HG02571 (cell line): ENCODE data around the gene PRDM10.
"Not testable (repeated sequence)": the region's sequence is repeated elsewhere in the genome, so short reads cannot be mapped to it uniquely, and the experiment has no call there.

ENCODE experiments used
- ATAC-seq: cut with Tn5 transposase; IDR thresholded peaks from one replicate; pipeline ENCODE4 v1.9.1; 2021; ENCODE audit warnings: mild to moderate bottlenecking, moderate library complexity; ENCODE audit not compliant: unreplicated experiment

The PRDM10 gene

GRCh38 chr11:129975543-129975942 is 27.1 kb downstream of the PRDM10 start:
- ATAC-seq: no peak

DNA sequence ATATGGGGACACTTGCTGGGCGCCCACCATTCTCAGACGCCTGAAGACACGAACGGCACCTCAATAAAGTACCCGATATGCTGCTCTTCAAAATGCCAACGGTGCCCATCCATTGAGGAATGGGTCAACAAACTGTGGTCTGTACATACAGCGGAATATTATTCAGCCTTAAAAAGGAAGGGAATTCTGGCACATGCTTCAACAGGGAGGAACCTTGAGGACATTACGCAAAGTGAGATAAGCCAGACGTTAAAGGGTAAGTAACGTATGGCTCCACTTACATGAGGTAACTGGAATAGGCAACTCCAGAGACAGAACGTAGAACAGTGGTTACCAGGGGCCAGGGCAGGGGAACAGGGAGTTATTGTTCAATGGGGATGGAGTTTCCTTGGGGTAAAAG is 28.0 kb downstream of the PRDM10 start:
- ATAC-seq: no peak

GRCh38 chr11:129974237-129974636 is 28.4 kb downstream of the PRDM10 start:
- ATAC-seq: no peak

DNA sequence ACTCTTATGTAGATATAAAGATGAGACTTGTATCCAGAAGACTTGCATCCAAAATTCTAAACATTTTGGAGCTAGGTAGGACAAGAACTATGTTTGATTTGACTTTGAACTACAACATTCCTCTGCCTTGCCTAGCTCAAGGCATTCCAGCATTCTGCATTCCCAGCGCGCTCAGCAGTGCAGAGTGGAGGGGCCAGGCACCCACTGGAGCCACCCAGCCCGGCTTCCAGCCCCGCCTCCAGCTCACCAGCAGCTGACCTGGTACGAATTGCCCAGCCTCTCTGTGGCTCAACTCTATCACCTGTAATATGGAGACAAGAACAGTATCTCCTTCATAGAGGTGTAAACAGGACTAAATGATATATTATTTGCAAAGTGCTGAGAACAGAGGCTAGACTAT is 28.8 kb downstream of the PRDM10 start:
- no peak for ATAC-seq

GRCh38 chr11:129973068-129973467 is 29.6 kb downstream of the PRDM10 start:
- peak; percentile 62 for ATAC-seq

- no peak for ATAC-seq
These were observed 30.0 kb downstream of the PRDM10 start for GRCh38 chr11:129972611-129973010.

DNA sequence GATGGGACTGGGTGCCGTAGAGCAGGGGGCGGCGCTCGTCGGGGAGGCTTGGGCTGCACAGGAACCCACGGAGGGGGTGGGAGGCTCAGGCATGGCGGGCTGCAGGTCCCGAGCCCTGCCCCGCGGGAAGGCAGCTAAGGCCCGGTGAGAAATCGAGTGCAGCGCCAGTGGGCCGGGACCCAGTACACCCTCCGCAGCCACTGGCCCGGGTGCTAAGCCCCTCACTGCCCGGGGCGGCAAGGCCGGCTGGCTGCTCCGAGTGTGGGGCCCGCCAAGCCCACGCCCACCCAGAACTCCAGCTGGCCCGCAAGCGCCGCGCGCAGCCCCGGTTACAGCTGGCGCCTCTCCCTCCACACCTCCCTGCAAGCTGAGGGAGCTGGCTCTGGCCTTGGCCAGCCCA is 30.8 kb downstream of the PRDM10 start:
- ATAC-seq: not testable (repeated sequence)

DNA sequence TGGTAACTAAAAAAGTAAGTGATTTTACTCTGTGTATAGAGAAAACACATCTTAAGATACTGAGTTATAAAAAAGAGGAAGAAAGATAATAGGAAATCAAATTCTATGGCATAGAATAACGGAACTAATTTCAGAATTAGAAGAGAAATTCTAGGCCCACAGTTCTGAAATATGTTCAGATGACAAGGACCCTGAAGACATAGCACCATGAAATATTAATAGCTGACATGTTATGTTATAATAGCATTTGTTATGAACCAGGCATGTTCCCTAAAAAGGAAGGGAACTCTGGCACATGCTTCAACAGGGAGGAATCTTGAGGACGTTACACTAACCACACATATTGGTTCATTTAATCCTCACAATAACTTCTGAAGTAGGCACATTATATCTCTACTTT is 32.7 kb downstream of the PRDM10 start:
- ATAC-seq: no peak

GRCh38 chr11:129968591-129969419 is 33.8 kb downstream of the PRDM10 start:
- no peak for ATAC-seq

- ATAC-seq: no peak
These were observed 34.6 kb downstream of the PRDM10 start for GRCh38 chr11:129967996-129968395.

- no peak for ATAC-seq
These were observed 37.4 kb downstream of the PRDM10 start for GRCh38 chr11:129965248-129965647.

- ATAC-seq: peak; percentile 78
These were observed 42.1 kb downstream of the PRDM10 start for GRCh38 chr11:129960216-129961214.

- ATAC-seq: no peak
These were observed 42.9 kb downstream of the PRDM10 start for GRCh38 chr11:129959687-129960086.

DNA sequence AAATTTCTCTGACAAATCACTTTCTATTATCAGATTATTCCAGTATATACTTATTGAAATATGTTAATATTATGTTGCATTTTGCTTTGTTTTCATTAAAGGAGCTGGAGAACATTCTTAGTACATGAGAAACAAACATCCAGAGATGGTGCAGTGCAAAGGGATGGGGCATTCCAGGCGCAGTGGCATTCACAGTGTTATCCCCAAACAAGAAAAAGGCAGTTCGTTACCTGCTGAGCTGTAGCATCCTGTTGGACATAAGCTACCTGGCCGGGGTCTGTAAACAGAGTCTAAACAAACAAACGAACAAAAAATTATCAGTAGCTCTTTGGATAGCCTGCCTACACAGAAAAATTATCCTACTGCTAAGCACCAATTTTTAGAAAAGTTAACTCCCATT is 47.4 kb downstream of the PRDM10 start:
- ATAC-seq: no peak

GRCh38 chr11:129954703-129955102 is 47.9 kb downstream of the PRDM10 start:
- ATAC-seq: not testable (repeated sequence)

- ATAC-seq: no peak
These were observed 50.8 kb downstream of the PRDM10 start for GRCh38 chr11:129951866-129952262.

- no peak for ATAC-seq
These were observed 51.3 kb downstream of the PRDM10 start for GRCh38 chr11:129951201-129951865.

- no peak for ATAC-seq
These were observed 52.2 kb downstream of the PRDM10 start for GRCh38 chr11:129950101-129951091.

DNA sequence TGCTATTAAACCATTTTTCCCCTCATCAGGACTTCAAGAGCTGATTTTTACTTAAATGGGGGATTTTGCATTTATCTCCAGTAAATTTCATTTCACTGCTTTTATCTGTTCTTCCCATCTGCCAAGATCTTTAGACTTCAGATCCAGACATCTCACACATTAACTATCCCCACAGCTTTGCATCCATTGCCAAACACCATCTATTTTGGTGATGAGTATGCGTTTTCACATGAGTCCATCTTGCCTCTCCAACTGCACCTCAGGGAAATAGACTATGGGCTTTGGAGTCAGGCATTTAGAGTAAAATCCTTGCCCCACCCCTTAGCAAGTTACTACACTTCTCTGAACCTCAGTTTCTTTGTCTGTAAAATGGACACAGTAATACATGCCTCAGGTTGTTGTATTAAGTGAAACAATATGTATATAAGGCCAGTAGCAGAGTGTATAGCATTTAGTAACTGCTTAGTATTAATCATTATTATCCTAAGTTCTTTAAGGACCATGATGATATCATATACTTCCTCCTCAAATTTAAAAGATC is 53.6 kb downstream of the PRDM10 start:
- no peak for ATAC-seq

- ATAC-seq: no peak
These were observed 55.2 kb downstream of the PRDM10 start for GRCh38 chr11:129947474-129947873.
